IPS DF 4.7 (cell line): ENCODE measurements around the gene SLIT3.

ENCODE experiments used
- DNase-seq: peaks from one replicate; pipeline ENCODE4 v3.0.0-alpha.2; 2013; ENCODE audit warnings: low spot score; ENCODE audit errors: extremely low read depth

SLIT3 gene

DNA sequence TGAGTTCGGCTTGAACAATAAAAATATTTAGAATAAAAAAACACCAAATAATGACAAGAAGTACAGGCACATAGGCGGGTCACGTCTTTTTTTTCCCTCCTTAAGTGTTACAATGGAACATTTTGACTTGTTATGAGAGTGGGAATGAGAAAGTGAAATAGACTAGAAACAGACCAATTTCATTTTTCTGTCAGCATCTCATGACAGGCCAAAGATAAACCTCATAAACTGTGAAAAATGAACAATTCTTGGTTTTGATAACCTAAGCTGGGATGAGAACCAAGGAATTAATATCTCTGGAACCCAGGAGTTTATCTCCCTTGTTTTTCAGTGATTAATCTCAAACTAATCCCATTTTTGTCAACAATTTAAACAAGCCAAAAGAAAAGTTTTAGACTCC lies 299.5 kb downstream of the SLIT3 start:
- DNase-seq = no peak

DNA sequence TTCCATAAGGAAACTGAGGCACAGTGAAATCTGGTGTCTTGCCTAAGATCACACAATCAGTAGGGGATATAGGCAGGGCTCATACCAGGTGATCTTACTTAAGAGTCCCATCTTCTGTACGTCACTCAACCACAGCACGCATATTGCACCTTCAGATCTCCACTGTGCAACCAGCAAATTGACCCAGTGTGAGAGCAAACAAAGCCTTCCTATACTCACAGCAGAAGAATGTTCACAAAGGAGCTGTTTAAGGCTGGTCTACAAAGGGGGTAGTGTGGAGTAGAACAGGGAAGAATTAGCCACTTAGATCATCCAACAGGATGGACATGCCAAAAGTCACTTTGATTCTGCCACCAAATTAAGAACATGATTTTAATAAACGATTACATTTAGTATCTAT lies 305.9 kb downstream of the SLIT3 start:
- no peak for DNase-seq

DNA sequence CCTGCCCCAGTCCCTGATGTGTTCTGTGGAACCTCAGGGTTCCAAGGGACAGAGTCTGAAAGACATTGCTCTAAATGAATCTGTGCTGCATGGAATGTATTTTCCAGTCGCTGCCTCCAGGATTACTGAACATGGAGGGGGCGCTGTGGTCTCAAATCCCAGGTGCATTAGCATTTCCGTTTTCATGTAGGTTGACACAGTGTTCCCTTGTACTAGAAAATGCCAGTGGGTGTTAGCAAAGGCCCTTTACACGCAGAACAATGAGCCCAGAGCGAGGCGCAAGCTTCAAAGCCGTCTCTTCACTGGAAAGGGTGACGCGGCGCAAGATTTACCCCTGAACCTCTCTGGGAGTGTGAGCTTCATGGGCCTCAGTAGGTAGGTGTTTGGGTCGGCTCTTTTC lies 308.3 kb downstream of the SLIT3 start:
- no peak for DNase-seq

DNA sequence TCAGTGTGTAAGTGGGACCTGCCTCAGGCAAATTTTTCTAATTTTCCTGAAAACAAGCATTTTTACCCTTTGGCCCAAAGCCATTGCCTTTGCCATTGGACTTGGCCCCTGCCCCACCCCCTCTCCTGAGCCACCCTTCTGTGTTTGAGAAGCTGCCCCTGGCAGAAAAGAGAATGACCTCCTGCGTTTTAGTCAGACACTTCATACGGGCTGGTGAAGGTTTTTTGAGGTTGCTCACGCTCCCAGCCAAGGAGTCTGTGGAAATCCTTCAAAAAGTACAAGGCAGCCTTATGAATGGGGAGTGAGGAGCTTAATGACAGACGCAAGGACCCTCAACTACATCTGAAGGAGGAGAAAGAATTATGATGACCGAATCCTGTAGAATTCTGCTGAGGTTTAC lies 308.9 kb downstream of the SLIT3 start:
- DNase-seq = no peak

DNA sequence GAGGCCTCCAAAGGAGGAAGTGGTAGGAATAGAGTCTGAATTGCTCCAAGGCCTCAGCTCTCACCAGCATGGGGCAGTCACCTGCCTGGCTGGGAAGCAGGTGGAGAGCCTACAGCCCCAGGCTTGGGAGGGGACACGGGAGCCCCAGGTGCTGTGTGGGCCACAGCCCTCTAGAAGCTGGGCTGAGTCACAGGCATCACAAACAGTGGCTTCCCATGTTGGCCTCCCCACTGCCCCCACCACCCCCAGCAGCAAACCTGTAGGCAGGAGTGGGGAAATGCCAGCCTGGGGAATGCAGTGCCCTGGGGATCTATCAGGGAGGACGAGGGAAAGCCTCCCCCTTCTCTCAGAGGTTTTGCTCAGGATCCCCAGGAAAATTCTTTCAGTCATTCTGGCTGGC lies 309.6 kb downstream of the SLIT3 start:
- no peak for DNase-seq

DNA sequence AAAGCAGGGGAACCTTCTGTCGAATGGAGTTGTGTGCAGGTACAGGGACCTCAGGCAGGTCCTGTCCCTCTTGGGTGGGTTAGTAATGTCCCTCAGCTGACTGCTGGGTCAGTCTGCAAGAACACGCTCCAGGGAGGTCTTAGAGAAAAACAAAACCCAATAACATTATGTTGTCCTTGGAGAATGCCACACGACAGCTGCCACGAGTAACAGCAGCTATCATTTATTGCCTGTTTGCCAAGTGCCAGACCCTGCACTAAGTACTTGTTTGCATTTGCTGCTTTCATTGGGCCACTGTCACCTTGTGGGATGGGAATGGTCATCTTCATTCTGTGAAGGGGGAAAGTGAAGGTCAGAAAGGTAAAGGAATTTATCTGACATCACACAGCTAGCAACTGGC lies 310.3 kb downstream of the SLIT3 start:
- DNase-seq = no peak

DNA sequence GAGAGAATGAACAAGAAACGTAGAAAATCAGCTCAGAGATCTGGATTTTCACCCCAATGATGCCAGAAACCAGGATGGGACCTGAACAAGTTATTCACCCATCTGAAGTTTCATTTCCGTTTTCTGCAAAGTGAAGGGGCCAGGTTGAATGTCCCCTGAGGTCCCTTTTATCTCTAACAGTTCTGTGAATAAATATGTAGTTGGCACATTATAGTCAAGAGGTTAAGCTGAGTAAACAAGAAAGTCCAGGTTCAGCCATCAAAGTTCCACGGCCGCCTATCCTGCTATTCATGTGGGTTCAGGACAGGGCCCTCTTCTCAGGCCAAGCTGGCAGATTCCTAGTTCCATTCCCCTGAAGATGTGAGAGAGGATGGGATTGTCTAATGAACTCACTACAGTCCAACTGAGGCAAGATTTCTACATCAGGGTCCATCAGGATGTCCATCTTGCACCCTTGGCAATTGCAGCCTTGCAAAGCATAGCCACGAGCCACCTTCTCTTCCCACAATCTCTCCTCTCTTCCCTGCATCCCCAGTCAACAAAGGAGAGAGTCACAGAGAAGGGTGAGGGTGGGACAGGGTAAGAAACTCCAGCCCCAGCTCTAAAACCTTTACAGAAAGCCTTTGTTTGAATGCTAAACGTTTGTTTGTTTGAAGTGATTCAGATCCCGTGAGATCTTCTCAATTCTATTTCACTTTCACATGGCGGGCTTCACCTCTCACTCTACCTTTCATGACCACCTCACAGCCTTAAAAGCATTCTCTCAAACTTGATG lies 311.0 kb downstream of the SLIT3 start:
- no peak for DNase-seq

DNA sequence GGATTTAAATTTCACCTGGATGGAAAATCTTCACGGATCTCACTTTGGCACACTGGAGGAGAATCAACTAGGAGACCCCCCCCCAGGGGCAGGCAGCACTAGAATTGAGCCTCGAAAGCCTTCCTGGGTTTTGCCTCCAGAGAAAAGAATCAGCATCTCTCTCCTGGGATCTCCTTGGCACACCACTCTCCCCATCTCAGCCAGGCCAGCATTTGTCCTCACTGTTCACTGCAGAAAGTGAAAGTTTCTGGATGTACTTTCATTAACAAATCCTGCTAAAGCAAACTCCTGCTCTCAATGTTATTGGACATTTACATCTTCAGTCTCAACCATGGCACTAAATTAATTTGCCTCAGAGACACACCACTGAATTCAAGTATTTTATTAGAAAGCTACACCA lies 312.2 kb downstream of the SLIT3 start:
- no peak for DNase-seq

DNA sequence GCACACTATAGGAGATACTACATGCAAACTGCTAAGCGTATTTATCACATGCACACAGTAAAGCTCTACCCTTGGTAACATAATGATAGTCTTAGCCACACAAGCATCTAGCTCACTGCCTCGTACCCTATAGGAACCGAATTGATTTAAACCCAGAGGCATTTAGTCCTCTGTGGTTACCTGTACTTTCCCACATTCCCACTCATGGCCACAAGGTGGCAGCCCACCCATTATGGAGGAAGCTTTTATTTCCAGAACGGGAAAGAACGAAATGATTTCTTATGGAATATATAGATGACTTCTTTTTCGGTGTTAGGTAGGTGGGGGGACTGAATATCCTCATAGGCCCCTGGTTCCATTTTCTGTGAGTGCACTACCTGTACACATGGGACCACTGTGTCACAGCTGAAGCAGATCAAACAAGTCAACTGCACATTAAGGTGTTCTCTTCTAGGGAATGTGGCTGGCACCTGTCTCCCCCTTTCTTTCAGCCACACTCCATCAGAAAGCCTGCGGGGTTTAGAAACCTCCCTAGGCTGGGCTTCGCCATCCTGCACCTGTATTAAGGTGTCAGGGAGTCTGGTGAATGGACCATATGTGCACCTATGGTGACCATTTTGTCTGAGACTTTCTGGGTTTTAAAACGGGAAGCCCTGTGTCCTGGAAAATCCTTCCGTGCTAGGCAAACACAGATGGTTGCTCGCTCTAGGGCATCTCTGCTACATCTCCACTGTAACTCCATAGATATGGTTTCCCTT lies 313.2 kb downstream of the SLIT3 start:
- DNase-seq = peak; percentile 56

DNA sequence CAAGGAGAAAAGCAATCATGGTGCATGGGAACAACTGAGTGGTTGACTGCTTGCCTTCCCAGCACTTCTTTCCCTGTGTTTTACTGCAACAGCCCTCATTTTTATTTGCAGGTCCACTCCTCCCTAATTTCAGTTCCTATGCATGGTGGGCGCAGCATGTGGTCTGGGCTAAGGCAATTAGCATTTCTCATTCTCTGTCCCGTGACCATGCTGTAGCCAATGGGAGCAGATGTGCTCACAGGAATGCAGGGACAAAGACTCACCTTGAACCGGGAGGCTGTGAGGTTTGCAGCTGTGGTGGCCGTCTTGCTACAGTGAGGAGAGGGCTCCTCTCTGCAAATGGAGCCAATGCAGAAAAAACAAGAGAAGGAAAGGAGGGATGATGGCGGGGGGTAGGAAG lies 315.5 kb downstream of the SLIT3 start:
- no peak for DNase-seq

DNA sequence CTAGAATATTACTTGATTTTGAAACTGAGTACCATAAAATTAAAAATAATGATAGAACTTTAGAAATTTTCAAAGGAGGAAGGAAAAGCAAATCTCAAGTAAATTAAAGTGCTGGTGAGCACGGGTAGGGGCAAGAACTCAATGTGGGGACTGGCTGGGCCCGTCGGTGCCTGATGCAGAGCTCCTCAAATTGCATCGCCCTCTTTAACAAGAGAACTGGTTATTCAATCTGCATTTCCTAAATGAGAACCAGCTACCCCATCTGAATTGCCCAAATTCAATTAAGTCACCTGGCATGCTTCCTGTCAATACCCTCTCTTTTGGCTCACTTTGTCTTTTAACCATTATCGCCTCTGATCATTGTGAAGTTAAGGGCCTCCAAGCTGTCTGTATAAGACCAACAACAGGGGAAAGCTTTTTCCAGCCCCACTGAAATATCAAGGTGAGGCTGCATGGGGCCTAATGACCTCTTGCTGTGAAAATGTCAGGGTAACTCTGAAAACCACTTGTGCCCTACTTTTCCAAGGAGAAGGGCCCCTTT lies 316.7 kb downstream of the SLIT3 start:
- no peak for DNase-seq

DNA sequence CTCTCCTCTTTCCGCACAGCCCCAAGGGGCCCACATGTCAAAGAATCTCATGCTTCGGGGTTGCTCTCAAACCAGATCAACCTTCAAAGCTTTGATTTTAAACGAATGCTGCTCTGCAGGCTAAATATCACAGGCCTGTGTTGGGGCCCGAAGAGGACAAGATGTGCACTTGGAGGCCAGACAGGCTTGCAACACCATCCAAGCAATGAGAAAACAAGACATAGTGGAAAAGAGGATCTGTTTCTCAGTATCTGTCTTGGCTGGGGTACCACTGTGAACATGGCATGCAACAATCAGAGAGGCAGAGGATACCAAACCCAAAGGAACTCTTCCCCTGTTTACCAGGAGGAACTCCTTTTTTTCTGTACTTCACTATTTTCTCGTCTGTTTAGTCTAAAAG lies 321.8 kb downstream of the SLIT3 start:
- DNase-seq = no peak

DNA sequence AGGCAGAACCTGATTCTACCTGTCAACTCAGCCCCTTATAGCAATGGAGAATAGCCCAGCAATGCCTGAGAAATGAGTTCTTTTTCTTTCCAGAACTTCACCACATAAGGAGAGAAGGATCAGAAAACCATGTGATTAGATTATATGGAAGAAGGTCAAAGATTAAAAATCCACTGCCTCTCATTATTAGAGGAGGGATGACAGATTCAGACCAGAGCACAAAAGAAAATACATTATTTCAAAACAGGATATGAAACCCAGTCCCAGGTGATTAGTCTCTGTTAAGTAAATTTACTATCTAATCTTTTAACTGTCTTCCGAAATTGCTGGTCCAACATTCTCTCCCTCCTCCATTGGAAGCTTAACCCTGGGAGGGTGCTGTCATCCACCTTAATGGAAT lies 322.4 kb downstream of the SLIT3 start:
- no peak for DNase-seq

DNA sequence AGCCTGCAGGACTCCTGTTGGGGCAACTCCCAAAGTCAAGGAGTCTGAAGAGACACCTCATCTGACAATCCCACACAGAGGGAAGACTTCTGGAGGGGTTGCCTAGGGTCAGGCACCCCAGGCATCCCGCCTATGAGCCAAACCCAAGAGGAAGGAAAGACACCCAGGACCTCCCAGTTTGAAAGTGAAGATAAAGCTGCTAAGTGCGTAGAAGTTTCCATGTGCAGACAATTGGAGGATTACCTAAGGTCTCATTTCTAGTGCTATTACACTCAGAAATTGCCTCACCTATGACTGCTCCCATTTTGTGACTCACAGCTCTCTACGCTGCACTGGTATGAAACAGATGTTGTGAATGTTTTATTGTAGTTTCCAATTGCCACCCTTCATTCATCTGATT lies 322.9 kb downstream of the SLIT3 start:
- DNase-seq = no peak

DNA sequence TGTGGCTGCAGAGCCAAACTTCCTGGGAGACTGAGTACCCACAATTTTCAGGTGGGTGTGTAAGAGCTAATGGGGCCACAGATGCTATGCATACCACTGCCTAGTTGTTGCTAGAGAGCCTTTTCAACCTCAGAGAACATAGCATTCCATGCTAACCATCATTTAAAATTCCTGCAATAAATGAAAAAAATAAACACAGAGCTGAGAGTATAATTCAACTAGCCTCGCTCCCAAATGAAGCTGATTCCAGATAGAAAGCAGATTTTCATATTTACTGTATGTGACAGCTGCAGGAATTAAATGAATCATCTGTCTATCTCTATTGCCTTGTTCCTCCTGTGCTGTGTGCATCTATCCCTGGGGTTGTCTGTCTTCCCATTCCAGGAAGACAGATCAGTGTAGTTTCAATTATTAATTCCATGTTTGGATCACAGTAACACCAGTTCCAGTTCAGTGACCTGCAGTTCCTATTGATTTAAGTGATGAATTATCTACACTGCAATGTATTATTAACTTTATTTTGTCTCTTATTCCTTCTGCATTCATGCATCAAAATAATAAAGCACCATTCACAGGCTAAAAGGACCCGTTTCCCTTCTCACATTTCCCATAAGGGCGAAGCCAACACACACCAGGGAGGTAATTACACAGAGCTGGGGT lies 324.5 kb downstream of the SLIT3 start:
- DNase-seq = no peak

DNA sequence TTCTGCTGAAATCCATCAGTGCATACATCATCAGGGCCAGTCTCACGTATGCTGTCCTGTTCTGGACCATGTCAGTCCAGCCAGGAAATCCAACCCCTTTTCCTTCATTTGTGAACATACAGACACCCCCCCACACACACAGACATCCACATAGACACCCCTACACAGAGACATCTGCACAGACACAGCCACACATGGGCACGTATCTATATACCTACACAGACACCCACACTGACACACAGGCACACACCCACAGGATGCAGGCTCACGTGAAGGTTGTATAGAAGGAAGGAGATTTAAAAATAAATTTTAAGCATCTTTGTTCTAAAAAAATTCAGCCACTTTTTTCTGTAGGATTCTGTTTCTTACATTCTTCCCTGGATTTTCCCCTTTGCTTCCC lies 325.6 kb downstream of the SLIT3 start:
- DNase-seq = no peak

DNA sequence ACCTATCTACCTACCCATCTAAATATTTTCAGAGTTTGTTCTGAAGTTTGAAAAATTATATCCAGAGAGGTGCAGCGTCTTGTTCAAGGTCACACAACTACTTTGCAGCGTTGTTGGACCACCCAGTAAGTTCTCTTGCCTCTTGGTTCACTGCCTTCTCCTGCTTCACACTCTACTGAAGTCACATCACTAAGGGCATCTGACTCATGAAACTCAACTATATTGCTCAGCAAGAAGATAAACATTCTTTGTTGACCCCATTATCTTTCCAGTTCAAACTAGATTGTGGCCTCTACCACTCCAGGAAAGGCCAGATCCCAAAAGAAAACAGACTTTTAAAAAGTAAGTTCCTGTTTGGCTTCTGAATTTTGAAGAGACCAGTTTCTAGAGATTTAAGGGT lies 326.9 kb downstream of the SLIT3 start:
- no peak for DNase-seq

DNA sequence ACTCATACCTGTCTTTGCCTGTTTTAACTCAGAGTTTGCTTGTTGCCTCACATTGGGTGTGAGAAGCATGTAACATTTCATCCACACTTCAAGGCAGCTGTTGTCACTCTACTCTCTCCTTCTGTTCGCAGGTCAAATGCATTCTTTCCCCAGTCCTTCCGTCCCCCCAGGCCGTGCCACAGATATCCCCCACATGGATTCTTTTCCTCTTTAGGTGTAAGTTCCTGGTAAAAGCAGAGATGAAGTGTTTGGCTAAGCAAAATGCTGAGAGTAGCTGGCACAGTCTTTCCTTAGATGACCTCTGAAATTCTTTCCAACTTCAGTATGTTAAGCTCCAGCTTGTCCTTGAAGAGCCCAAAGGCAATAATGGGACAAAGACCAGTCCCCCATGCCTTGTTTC lies 328.2 kb downstream of the SLIT3 start:
- DNase-seq = no peak

DNA sequence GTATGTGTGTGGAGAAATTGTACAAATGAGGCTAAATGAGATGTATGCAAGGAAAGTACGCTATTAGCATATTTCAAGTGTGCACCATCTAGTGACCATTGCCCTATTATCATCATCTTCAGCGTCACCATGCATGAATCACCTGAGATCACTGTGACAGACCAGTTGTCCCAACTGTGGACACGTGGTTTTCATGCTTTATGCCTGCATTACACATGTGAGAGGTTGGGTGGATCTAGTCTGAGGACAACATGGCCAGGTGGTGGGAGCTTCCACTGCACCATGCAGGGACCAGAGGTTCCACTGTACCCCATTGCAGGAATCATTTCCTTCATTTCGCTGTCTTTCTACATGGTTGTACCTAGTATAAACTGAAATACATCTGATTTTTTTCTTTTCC lies 329.8 kb downstream of the SLIT3 start:
- no peak for DNase-seq

DNA sequence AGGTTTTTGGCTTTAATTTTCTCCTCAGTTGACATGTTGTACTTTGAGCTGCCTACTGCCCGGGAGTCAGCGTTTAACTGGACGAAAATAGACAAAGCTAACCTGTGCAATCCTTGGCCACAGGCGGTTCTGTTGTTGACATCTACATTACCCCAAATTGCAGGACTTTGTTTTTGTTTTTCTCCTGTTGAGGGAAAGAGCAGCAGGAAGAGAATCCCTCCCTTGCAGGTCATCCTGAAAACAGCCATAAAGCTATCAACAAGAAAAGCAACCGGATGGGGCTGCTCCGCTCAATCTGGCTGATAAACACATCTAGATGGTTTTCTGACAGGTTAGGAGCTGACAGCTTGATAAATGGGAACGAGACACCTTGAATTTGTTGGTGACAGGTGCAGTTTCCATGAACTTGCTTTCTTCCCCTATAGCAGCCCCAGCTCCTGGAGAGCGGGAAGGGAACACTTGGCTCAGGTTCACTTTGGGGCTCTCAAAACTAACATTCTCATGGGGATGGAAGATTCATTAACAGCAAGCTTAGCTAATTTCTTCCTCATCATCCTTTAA lies 331.5 kb downstream of the SLIT3 start:
- DNase-seq = no peak

DNA sequence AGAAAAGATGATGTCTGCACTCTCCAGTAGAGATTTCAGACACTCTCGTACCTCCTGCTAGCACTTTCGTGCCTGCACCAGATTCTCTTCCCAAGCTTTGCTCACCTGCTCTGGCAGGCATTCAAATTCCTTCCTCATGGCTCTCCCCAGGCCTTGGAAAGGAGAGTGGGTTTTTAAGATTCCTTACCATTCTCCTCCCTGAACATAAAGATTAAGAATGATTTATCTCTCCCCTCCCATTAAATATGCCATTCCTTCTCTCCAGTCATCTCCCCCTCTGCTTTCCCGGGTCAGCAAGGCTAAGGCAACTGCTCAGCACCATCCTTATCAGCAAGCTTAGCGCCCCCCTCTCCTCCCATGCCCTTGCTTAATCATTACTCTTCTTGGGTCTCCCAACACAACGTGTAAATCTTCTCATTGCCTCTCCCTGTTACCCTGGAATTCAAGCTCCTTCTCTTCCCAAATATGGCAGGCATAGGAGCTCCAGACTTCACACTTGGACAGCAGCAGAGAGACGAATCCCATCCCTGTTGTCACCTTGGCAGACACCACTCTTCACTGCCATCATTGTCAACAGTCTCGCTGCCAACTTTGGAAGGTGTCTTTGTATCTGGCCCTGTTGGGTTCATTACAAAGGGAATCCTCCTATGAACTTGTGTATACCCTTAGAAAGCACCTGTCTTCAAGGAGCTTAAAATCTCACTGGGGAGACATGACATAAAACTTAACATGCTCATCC lies 332.9 kb downstream of the SLIT3 start:
- DNase-seq = no peak
